ENCODE data around the gene CDK5RAP3.

CDK5RAP3 gene

DNA sequence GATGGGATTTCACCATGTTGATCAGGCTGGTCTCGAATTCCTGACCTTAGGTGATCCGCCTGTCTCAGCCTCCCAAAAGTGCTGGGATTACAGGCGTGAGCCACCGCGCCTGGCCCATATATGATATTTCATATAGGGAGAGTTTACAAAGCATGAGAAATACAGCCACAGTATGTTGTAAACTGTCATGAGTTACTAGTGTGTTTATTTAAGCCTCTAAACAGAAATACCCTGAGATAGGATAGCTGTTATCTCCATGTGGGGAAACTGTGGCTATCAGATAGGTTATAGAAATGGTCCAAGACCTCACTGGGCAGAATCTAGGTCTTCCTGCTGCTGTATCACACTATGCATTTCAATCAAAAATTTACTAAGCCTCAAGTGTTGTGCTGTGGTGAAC is 2.1 kb upstream of the CDK5RAP3 start:
- ChIA-PET CTCF (interaction anchor here (0.6 to 2.3 kb wide), 3 partner anchors 20 to 50 kb away, joined by 3 to 15 read pairs (median 8); no protein-coding TSS in a partner anchor), POLR2A (ENCODE audit: low non-redundant PET) (no interaction called here)
- no peak for DNase-seq (ENCODE audit: low spot score)
- H3K27ac ChIP-seq, result peak overlapping the region; percentile 86
- TF ChIP-seq, protein P1, sequence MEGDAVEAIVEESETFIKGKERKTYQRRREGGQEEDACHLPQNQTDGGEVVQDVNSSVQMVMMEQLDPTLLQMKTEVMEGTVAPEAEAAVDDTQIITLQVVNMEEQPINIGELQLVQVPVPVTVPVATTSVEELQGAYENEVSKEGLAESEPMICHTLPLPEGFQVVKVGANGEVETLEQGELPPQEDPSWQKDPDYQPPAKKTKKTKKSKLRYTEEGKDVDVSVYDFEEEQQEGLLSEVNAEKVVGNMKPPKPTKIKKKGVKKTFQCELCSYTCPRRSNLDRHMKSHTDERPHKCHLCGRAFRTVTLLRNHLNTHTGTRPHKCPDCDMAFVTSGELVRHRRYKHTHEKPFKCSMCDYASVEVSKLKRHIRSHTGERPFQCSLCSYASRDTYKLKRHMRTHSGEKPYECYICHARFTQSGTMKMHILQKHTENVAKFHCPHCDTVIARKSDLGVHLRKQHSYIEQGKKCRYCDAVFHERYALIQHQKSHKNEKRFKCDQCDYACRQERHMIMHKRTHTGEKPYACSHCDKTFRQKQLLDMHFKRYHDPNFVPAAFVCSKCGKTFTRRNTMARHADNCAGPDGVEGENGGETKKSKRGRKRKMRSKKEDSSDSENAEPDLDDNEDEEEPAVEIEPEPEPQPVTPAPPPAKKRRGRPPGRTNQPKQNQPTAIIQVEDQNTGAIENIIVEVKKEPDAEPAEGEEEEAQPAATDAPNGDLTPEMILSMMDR (conservative IDR thresholded peaks at IDR 0.05; ENCODE audit: low read depth), result no peak

- POLR2A ChIA-PET (ENCODE audit: low non-redundant PET), result interaction anchor here (0.9 kb wide), 2 partner anchors 13 to 45 kb away, joined by 3 to 4 read pairs; partner anchors contain the start of gene PRR15L
- H3K27ac ChIP-seq, result peak overlapping the region; percentile 78
- CTCF ChIA-PET, result interaction anchor here (0.5 to 2.3 kb wide), 13 partner anchors 10 to 961 kb away, joined by 3 to 17 read pairs (median 3); no protein-coding TSS in a partner anchor
- TF ChIP-seq, protein P1 (conservative IDR thresholded peaks at IDR 0.05; ENCODE audit: low read depth), result no peak
- no peak for DNase-seq (ENCODE audit: low spot score)
Measured at GRCh38 chr17:47969930-47970724, 786 bp upstream of the CDK5RAP3 start.

- TF ChIP-seq, protein P1 (conservative IDR thresholded peaks at IDR 0.05; ENCODE audit: low read depth), result no peak
- ChIA-PET POLR2A (ENCODE audit: low non-redundant PET) (no interaction called here), CTCF (interaction anchor here (0.7 kb wide), 1 partner anchor 67 kb away, joined by 3 read pairs; no protein-coding TSS in a partner anchor)
- H3K27ac ChIP-seq, result no peak overlapping the region
- no peak for DNase-seq (ENCODE audit: low spot score)
Measured at GRCh38 chr17:47973541-47973940, 2.6 kb downstream of the CDK5RAP3 start.

DNA sequence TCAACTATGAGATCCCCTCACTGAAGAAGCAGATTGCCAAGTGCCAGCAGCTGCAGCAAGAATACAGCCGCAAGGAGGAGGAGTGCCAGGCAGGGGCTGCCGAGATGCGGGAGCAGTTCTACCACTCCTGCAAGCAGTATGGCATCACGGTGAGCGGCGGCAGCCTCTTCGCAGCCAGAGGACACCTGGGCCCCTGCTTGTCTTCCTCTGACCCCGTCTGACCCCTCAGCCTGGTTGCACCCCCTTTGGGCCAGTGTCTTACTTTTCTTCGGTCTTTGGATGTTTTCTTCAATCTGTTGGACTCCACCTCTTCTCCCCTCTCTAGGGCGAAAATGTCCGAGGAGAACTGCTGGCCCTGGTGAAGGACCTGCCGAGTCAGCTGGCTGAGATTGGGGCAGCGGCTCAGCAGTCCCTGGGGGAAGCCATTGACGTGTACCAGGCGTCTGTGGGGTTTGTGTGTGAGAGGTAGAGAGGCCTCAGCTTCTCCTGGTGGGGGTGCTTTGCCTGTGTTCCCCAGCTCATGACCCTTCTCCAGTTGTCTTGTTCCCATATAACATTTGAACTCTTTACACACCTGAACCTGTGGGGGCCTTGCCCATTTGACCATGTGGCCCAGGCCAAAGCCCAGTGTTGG is 4.4 kb downstream of the CDK5RAP3 start:
- CTCF ChIA-PET, result no interaction called here
- TF ChIP-seq, protein P1 (conservative IDR thresholded peaks at IDR 0.05; ENCODE audit: low read depth), result no peak
- POLR2A ChIA-PET (ENCODE audit: low non-redundant PET), result no interaction called here
- DNase-seq (ENCODE audit: low spot score), result no peak
- H3K27ac ChIP-seq, result peak overlapping the region; percentile 6; the same call in 1 of the 2 replicates

DNA sequence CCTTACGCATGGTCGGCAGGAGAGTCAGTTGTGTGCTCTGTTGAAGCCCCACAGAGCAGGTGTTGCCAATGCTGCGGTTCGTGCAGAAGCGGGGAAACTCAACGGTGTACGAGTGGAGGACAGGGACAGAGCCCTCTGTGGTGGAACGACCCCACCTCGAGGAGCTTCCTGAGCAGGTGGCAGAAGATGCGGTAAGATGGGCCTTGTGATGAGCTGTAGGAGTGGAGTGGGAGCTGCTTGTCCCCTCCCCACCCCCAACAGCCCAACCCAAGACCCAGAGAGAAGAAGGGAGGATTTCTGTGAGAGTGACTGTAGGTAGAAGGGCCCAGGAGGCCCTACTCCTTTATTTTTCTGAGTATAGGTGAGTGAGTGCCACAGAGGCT is 4.9 kb downstream of the CDK5RAP3 start:
- ChIA-PET POLR2A (ENCODE audit: low non-redundant PET) (no interaction called here), CTCF (no interaction called here)
- DNase-seq (ENCODE audit: low spot score), result no peak
- TF ChIP-seq, protein P1 (conservative IDR thresholded peaks at IDR 0.05; ENCODE audit: low read depth), result no peak
- H3K27ac ChIP-seq, result peak overlapping the region; percentile 3; the same call in 1 of the 2 replicates

GRCh38 chr17:47978324-47978723 is 7.4 kb downstream of the CDK5RAP3 start:
- no peak overlapping the region for H3K27ac ChIP-seq
- ChIA-PET POLR2A (ENCODE audit: low non-redundant PET) (interaction anchor here (0.7 kb wide), 1 partner anchor 71 kb away, joined by 9 read pairs; no protein-coding TSS in a partner anchor), CTCF (interaction anchor here (0.6 to 1.7 kb wide), 7 partner anchors 11 to 200 kb away, joined by 3 to 11 read pairs (median 3); partner anchors contain the start of genes PRR15L and SP2)
- peak; percentile 64 for DNase-seq (ENCODE audit: low spot score)
- TF ChIP-seq, protein P1 (conservative IDR thresholded peaks at IDR 0.05; ENCODE audit: low read depth), result peak; percentile 77
